Colonic mucosa (tissue), 4 donors: ENCODE data around the gene FRS3. TPM values are rescaled to one million over a fixed set of nuclear protein-coding genes. Genes with fewer than 3 reads are reported as not detected.

Experiments
- DNase-seq: peaks from one replicate; pipeline ENCODE4 v3.0.0-alpha.2; 2020
- H3K27ac ChIP-seq: fragments of 200-600 bp; one replicate; pipeline ENCODE4 v1.8.0; 2021
- H3K27me3 ChIP-seq: fragments of 200-600 bp; one replicate; pipeline ENCODE4 v1.8.0; 2021
- H3K36me3 ChIP-seq: fragments of 200-600 bp; one replicate; pipeline ENCODE4 v1.8.0; 2021
- H3K4me1 ChIP-seq: fragments of 200-600 bp; one replicate; pipeline ENCODE4 v1.8.0; 2021; ENCODE audit warnings: mild to moderate bottlenecking
- H3K4me3 ChIP-seq: fragments of 200-600 bp; one replicate; pipeline ENCODE4 v1.8.0; 2021
- H3K9ac ChIP-seq, 2 donors: one replicate each; pipeline ENCODE4 v1.7.0; 2013; ENCODE audit warnings: control low read depth in 2 of 2, low read depth in 2 of 2, low read length in 2 of 2
- H3K9me3 ChIP-seq: fragments of 200-600 bp; one replicate; pipeline ENCODE4 v1.8.0; 2021
- CTCF ChIP-seq: fragments of 200-600 bp; IDR thresholded peaks from one replicate; pipeline ENCODE4 v1.8.0; 2022; ENCODE audit warnings: antibody characterized with exemption, mild to moderate bottlenecking
- intact Hi-C: fragments of 100-400 bp; cut with DNase I; formaldehyde crosslinking; loops from one replicate; pipeline ENCODE4 v1.14.1; 2022
- total RNA-seq, 2 donors: library from RNA; stranded (reverse); fragmentation: NEBNext Ultra II Directional in 1 of 2; extraction: Animal tissue kit (Norgen Biotek cat#: 25700) in 1 of 2; gene quantifications; one replicate each; pipeline ENCODE4 v1.2.1, GENCODE V29; 2021
- donor health status: healthy.
- donor health status: DM: no; HTN: no; CAD: no.
- donor health status: DM: no; HTN: no; CAD: no.

The FRS3 gene
- total RNA-seq, 2 donors from 2014 or later: 2.7 to 3.4 TPM

GRCh38 chr6:41747256-41748101, 32.2 kb downstream of the FRS3 start, which contains the start of gene PGC:
TSS of gene PGC (minus strand) at chr6:41747397. CDS start at chr6:41747334, 63 bp downstream.
- H3K9ac ChIP-seq: no peak within 1 kb of the TSS
- no peaks in the 10 kb centered on the region for H3K4me1 ChIP-seq
- no peak for TF ChIP-seq CTCF
- H3K4me3 ChIP-seq: no peak within 1 kb of the TSS
- no peaks in the 10 kb centered on the region for H3K27me3 ChIP-seq
- no peaks in the 10 kb centered on the region for H3K9me3 ChIP-seq
- H3K36me3 ChIP-seq: no peaks in the 10 kb centered on the region
- no peak for DNase-seq
- intact Hi-C loops: no loop called here
- H3K27ac ChIP-seq: no peak within 1 kb of the TSS

GRCh38 chr6:41746107-41746506, 33.6 kb downstream of the FRS3 start:
- Histone ChIP-seq H3K27ac (no peak overlapping the region), H3K4me3 (no peak overlapping the region), H3K27me3 (no peaks in the 10 kb centered on the region), H3K9ac (no peak overlapping the region), H3K4me1 (no peaks in the 10 kb centered on the region), H3K9me3 (no peaks in the 10 kb centered on the region), H3K36me3 (no peaks in the 10 kb centered on the region)
- no peak for TF ChIP-seq CTCF
- intact Hi-C loops: no loop called here
- DNase-seq: no peak

GRCh38 chr6:41744236-41744787, 35.4 kb downstream of the FRS3 start:
- no peak for DNase-seq
- H3K27ac ChIP-seq: no peak overlapping the region

GRCh38 chr6:41743406-41744235, 36.1 kb downstream of the FRS3 start:
- H3K9ac ChIP-seq: no peak overlapping the region
- TF ChIP-seq CTCF: no peak
- H3K36me3 ChIP-seq: no peaks in the 10 kb centered on the region
- H3K4me1 ChIP-seq: no peaks in the 10 kb centered on the region
- H3K27ac ChIP-seq: no peak overlapping the region
- no peaks in the 10 kb centered on the region for H3K9me3 ChIP-seq
- intact Hi-C loops: no loop called here
- no peak for DNase-seq
- H3K4me3 ChIP-seq: no peak overlapping the region
- no peaks in the 10 kb centered on the region for H3K27me3 ChIP-seq

More at GRCh38 chr6:41744236-41744787, 35.4 kb downstream of the FRS3 start:
- H3K4me3 ChIP-seq: no peak overlapping the region
- no peaks in the 10 kb centered on the region for H3K27me3 ChIP-seq
- TF ChIP-seq CTCF: no peak
- H3K9me3 ChIP-seq: no peaks in the 10 kb centered on the region
- no peaks in the 10 kb centered on the region for H3K4me1 ChIP-seq
- intact Hi-C loops: no loop called here
- no peaks in the 10 kb centered on the region for H3K36me3 ChIP-seq
- H3K9ac ChIP-seq: no peak overlapping the region
